ENCODE results near the gene NSDHL.

DNA sequence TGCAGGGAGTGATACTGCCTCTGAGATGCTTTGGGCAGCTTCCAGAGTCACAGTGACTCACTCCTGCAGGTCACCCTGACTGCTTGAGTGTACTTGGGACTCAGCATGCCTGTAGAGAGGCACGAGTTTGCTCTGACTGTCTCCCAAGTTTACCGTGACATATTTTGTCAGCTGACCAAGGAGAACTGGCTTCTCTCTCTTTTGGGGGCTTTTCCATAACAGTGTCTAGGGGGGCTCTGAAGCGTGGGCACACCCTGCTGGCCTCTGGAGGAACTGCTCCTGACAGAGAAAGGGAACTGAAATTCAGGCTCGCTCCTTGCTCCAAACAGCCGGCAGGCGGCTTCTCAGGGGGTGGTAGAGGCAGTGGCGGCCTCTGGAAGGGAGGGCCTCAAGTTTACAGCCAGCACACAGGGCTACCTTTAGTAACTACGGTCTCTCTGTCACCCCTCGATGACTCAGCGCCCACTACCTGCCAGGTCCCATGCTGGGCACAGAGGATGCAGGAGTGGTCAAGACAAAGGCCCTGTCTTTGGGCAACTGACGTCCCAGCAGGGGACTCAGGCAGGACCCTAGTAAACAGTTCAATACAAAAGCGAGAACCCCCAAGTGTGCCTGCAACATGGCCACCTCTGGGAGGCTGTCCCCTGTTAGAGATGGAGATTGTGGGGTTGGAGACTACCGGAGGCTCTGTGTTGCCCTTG lies 84.8 kb downstream of the NSDHL start:
- TF ChIP-seq POLR2A (IDR thresholded peaks at IDR 0.05; ENCODE audit: extremely low read depth, insufficient read length): no peak
- TF ChIP-seq, protein P1, sequence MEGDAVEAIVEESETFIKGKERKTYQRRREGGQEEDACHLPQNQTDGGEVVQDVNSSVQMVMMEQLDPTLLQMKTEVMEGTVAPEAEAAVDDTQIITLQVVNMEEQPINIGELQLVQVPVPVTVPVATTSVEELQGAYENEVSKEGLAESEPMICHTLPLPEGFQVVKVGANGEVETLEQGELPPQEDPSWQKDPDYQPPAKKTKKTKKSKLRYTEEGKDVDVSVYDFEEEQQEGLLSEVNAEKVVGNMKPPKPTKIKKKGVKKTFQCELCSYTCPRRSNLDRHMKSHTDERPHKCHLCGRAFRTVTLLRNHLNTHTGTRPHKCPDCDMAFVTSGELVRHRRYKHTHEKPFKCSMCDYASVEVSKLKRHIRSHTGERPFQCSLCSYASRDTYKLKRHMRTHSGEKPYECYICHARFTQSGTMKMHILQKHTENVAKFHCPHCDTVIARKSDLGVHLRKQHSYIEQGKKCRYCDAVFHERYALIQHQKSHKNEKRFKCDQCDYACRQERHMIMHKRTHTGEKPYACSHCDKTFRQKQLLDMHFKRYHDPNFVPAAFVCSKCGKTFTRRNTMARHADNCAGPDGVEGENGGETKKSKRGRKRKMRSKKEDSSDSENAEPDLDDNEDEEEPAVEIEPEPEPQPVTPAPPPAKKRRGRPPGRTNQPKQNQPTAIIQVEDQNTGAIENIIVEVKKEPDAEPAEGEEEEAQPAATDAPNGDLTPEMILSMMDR (IDR thresholded peaks at IDR 0.05; ENCODE audit: low read depth, low read length): peak; percentile 68

All from NB4 (cell line).